GM21390 (cell line): Measurements from ENCODE around the gene C1orf87.

Experiments
- ATAC-seq: cut with Tn5 transposase; IDR thresholded peaks from one replicate; pipeline ENCODE4 v1.9.1; 2021; ENCODE audit not compliant: unreplicated experiment

The C1orf87 gene

GRCh38 chr1:60073605-60074278 is at the start of gene C1orf87:
TSS of gene C1orf87 (minus strand) at chr1:60073770. CDS start at chr1:60072643, 1,127 bp downstream.
- ATAC-seq, result no peak

- ATAC-seq, result no peak
These were observed 44.5 kb upstream of the C1orf87 start for GRCh38 chr1:60118085-60118484.

DNA sequence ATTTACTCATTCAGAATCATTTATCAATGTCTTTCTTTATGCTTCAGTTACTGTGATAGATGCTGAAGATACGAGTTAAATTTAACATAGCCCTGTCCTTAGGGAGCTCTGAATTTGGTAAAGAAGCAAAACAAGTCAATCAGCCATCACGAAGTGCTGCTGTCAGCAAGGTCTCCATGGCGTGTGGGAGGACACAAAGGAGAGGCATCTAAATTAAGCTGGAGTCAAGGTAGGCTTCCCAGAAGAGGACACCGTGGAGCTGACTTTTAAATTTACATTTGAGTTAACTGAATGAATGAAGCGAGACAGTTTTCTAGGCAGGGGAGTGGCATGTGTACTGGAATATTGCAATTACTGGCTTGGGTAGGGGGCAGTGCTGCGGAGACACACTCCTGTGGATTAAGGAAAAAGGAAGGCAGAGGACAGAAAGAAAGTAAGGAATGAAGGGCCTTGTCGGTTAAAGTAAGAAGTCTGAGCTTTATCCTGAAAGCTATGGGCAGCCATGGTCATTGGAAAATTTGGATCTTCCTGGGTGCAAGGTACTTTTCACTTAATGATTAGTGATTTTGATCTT is 41.3 kb upstream of the C1orf87 start:
- ATAC-seq, result no peak

DNA sequence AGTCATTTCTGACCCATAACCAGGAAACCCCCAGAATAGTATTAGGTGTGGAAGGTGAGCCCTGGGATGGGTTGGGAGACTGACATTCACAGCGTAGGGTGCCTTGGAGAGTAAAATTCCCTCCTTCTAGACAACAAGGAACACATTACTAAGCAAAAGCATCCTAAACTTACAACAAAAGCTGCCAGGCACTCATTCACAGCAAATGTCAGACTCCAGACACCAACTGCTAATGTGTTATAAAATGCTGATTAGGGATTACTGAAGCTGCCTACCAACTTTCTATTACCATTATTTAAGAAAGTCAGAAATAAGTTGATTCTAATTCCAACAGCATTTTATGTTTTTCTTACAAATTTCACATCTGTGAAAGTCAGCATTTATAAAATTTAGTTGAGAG is 40.0 kb upstream of the C1orf87 start:
- ATAC-seq, result no peak

DNA sequence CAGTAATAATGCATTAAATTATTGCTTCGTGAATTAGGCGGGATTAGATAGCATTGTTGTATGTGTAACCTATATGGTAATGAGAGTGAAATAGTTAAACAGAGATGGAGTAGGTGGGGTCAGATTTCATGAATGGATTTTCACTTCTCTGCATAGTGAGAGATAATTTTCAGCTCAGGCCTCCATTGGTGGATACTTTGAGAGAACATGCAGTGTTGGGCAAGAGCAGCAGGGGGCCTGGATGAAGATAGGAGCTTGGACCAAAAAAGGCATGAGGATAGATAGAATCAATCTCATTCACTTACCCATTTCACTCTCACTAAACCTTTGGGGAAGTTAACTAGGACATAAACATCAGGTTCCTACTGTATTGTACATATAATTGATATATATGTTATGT is 39.5 kb upstream of the C1orf87 start:
- ATAC-seq, result no peak

DNA sequence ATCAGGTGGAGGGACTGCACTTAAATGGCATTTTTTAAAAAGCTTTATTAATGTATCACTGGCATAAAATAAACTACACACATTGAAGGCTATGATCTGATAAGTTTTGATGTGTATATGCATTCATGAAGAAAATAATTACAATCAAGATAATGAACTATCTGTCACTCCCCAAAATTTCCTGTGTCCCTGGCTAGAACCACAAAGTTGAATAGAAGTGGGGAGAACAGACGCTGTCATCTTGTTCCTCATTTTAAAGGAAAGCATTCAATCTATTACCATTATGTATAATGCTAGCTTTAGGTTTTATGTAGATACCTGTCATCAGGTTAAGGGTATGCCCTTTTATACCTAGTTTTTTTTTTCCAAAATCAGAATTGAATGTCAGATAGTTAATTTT is 38.1 kb upstream of the C1orf87 start:
- no peak for ATAC-seq

DNA sequence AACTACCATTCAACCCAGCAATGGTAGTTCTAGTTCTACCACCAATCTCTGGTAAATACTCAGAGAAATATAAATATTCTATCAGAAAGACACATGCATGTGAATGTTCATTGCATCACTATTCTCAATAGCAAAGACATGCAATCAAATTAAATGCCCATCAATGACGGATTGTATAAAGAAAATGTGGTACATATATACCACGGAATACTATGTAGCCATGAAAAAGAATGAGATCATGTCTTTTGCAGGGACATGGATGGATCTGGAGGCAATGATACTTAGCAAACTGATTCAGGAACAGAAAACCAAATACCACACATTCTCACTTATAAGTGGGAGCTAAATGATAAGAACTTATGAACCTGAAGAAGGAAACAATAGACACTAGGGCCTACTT is 37.5 kb upstream of the C1orf87 start:
- no peak for ATAC-seq

GRCh38 chr1:60108196-60108595 is 34.6 kb upstream of the C1orf87 start:
- ATAC-seq, result no peak

- ATAC-seq, result no peak
These were observed 29.6 kb upstream of the C1orf87 start for GRCh38 chr1:60103186-60103585.

- ATAC-seq, result no peak
These were observed 28.9 kb upstream of the C1orf87 start for GRCh38 chr1:60102267-60103061.

DNA sequence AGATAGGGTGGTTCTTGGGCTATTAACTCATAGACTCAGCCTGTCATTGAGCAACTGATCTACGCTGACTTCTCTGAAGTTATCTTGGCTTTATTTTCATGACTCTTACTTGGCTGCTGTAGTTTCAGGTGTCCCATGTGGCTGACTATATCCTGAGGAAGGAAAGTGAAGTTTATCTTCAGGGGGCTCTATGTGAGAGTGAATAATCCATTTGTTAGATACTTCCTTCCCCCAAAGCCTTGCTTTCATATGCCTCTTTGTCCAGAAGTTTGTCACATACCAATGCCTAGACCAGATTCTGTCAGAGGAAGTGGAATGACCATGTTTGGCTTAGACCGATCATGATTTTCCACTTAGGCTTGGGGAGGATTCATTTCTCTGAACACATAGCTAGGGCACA is 27.9 kb upstream of the C1orf87 start:
- no peak for ATAC-seq

GRCh38 chr1:60091195-60091715 is 17.7 kb upstream of the C1orf87 start:
- no peak for ATAC-seq

- no peak for ATAC-seq
These were observed 17.1 kb upstream of the C1orf87 start for GRCh38 chr1:60090655-60091054.

DNA sequence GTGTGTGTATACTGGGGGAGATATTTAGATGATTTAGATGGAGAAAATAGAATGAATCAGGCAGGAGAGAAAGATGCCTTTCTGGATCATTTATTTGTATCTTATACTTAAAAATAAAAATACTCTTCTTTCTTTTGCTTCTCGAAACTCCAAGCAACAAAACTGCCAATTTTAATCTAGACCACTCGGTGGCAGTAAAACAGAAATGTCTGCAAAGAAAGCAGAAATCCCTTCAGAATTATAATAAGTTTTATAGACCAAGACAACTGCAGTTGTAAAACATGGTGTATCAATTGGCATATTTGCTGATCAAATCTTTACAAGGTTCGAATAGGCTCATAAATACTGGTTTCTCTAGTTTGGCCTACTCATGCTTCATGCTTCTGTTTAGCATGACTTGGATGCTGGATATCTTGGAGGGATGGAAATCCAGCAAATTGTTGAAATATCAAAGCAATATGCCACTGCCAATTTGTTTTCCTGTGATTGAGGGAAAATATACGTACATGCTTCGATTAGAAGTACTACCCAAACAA is 15.1 kb upstream of the C1orf87 start:
- ATAC-seq, result no peak

GRCh38 chr1:60087681-60088080 is 14.1 kb upstream of the C1orf87 start:
- no peak for ATAC-seq

DNA sequence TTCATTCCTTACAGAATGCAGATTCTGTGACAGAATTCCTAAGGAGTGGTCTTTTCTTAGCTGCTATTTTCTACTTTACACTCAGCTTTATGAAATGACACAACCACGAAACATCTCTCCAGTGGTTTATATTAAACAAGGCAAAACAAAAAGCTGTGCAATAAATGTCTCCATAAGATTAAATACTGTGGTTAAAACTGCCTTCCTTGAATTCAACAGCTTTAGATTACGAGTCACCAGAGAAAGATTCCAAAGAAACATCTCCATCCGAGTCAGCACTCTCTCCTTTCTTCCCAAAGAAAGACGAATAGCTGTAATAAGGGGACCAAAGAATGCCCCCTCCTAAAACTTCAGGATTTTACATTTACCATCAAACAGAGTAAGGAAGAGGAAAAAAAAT is 4.6 kb upstream of the C1orf87 start:
- no peak for ATAC-seq

- no peak for ATAC-seq
These were observed 2.3 kb downstream of the C1orf87 start for GRCh38 chr1:60071296-60071695.

DNA sequence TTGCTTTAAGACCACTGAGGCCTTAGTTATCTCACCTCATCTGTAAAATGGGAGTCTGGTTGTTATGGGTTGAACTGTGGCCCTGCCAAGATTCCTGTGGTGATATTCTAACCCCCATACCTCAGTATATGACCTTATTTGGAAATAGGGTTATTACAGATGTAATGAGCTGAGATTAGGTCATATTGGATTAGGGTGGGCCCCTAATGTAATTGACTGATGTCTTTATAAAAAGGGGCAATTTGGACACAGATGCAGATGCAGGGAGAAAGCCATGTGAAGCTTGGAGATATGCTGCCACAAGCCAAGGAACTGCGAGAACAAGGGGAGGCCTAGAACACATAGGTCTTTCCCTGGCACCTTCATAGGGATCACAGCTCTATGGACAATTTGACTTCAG is 3.9 kb downstream of the C1orf87 start:
- ATAC-seq, result no peak

DNA sequence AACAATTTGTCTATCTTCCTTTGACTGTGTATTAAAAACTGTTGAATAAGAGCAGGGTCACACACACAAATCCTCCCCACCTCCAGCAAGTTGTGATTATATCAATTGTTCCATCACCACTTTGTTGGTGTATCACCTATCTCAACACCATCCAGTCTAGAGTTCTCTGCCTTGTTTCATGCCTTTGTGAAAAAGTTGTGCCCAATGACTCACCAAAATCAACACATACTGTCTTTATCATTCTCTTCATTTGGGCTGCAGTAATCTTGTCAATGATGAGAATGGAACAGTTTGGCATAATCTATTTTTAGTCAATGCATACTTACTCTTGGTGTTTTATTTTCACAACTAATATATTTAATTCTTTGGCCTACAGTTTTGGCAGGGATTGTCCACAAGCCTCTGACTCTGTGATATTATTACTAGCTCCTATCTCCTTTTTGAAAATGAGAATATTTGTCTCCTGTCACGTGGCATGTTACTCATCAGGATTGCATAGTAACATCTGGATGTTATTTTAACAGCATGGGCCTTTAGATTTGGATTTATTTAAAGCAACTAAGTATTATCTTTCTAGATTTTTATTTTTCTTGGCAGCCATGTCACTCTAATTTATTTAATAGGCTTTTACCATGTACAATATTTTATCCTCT is 5.1 kb downstream of the C1orf87 start:
- no peak for ATAC-seq

DNA sequence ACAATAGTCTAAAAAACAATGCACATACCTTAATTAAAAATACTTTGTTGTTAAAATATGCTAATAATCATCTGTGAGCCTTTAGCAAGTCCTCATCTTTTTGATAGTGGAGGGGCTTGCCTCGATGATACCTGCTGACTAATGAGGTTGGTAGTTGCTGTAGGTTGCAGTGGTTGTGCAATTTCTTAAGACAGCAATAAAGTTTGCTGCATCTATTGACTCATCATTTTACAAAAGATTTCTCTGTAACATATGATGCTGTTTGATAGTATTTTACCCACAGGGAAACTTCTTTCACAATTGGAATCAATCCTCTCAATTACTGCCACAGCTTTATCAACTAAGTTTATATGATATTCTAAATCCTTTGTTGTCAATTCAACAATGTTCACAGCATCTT is 7.6 kb downstream of the C1orf87 start:
- no peak for ATAC-seq

DNA sequence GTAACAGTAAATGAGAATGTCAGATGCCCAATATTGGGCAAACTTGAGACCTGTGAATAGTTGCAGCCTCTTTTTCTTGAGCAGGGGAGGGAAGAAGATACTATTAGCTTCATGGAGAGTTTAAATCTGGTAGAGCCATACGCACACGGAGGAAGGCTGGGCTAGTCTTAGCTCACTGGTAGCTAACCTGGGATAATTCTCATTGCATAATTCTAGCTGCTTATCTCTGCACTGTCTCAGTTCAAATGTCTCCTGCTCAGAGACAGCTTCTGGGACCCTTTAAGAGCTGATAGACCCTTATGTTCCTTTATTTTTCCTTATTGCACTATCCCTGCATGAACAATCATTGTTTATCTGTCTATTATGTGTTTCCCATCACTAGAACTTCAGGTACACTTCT is 8.4 kb downstream of the C1orf87 start:
- no peak for ATAC-seq
